ENCODE data around the gene CADM1. TPM values are rescaled to one million over a fixed set of nuclear protein-coding genes. Genes with fewer than 3 reads are reported as not detected.

The CADM1 gene
- total RNA-seq, 2 donors from 2014 or later, result 1.4 to 6.1 TPM

- H3K4me1 ChIP-seq (ENCODE audit: control insufficient read depth in 1 of 2, low read depth in 2 of 2), result peaks cover 0 to 4% of the 10 kb centered on the region in 2 donors
- H3K9me3 ChIP-seq, result no peaks in the 10 kb centered on the region
- DNase-seq (ENCODE audit: low spot score), result no peak
- no peak for ATAC-seq (ENCODE audit: insufficient number of reproducible peaks, low FRiP score, low read depth)
- TF ChIP-seq, protein P1, sequence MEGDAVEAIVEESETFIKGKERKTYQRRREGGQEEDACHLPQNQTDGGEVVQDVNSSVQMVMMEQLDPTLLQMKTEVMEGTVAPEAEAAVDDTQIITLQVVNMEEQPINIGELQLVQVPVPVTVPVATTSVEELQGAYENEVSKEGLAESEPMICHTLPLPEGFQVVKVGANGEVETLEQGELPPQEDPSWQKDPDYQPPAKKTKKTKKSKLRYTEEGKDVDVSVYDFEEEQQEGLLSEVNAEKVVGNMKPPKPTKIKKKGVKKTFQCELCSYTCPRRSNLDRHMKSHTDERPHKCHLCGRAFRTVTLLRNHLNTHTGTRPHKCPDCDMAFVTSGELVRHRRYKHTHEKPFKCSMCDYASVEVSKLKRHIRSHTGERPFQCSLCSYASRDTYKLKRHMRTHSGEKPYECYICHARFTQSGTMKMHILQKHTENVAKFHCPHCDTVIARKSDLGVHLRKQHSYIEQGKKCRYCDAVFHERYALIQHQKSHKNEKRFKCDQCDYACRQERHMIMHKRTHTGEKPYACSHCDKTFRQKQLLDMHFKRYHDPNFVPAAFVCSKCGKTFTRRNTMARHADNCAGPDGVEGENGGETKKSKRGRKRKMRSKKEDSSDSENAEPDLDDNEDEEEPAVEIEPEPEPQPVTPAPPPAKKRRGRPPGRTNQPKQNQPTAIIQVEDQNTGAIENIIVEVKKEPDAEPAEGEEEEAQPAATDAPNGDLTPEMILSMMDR (IDR thresholded peaks at IDR 0.05), result no peak
- no peaks in the 10 kb centered on the region for H3K36me3 ChIP-seq
- H3K4me3 ChIP-seq, result no peak overlapping the region
- no peak overlapping the region for H3K27ac ChIP-seq
- H3K27me3 ChIP-seq (replicated peaks; ENCODE audit: insufficient read depth), result no peaks in the 10 kb centered on the region
These were observed 190.9 kb downstream of the CADM1 start for GRCh38 chr11:115313224-115313838.

DNA sequence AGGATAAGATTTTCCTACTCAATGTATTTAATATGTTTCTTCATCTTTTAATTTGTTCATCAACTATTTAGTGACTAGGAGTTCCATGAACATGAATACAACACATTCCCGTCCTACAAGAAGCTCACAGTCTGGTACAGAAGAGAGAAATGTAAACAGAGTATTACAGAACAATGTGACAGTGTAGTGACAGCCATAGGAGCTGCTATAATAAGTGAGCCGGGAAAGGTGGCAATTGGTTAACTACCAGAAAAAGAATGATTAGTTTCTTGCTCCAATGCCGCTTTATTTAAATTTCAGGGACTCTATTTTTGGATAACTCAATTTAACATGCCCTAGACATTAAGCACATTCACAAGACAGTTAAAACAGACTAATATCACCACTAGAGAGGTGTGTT lies 192.3 kb downstream of the CADM1 start:
- ATAC-seq (ENCODE audit: insufficient number of reproducible peaks, low FRiP score, low read depth) (no peak), DNase-seq (ENCODE audit: low spot score) (no peak)
- H3K27me3 ChIP-seq (replicated peaks; ENCODE audit: insufficient read depth), result no peaks in the 10 kb centered on the region
- TF ChIP-seq, protein P1 (IDR thresholded peaks at IDR 0.05), result no peak
- no peak overlapping the region for H3K27ac ChIP-seq
- H3K4me3 ChIP-seq, result no peak overlapping the region
- H3K4me1 ChIP-seq (ENCODE audit: control insufficient read depth in 1 of 2, low read depth in 2 of 2), result peaks cover 0 to 4% of the 10 kb centered on the region in 2 donors
- H3K36me3 ChIP-seq, result no peaks in the 10 kb centered on the region
- no peaks in the 10 kb centered on the region for H3K9me3 ChIP-seq

GRCh38 chr11:115306689-115307088 lies 197.5 kb downstream of the CADM1 start:
- DNase-seq (ENCODE audit: low spot score), result no peak
- H3K27me3 ChIP-seq (replicated peaks; ENCODE audit: insufficient read depth), result no peaks in the 10 kb centered on the region
- no peak overlapping the region for H3K4me3 ChIP-seq
- no peak for ATAC-seq (ENCODE audit: insufficient number of reproducible peaks, low FRiP score, low read depth)
- TF ChIP-seq, protein P1 (IDR thresholded peaks at IDR 0.05), result no peak
- H3K4me1 ChIP-seq (ENCODE audit: control insufficient read depth in 1 of 2, low read depth in 2 of 2), result peaks cover 0 to 4% of the 10 kb centered on the region in 2 donors
- H3K27ac ChIP-seq, result no peak overlapping the region
- H3K36me3 ChIP-seq, result no peaks in the 10 kb centered on the region
- no peaks in the 10 kb centered on the region for H3K9me3 ChIP-seq

GRCh38 chr11:115304774-115305472 lies 199.3 kb downstream of the CADM1 start:
- H3K4me3 ChIP-seq, result no peak overlapping the region
- no peaks in the 10 kb centered on the region for H3K9me3 ChIP-seq
- ATAC-seq (ENCODE audit: insufficient number of reproducible peaks, low FRiP score, low read depth), result no peak
- no peak for DNase-seq (ENCODE audit: low spot score)
- TF ChIP-seq, protein P1 (IDR thresholded peaks at IDR 0.05), result no peak
- no peaks in the 10 kb centered on the region for H3K27me3 ChIP-seq (replicated peaks; ENCODE audit: insufficient read depth)
- H3K27ac ChIP-seq, result no peak overlapping the region
- peaks cover 0 to 4% of the 10 kb centered on the region in 2 donors for H3K4me1 ChIP-seq (ENCODE audit: control insufficient read depth in 1 of 2, low read depth in 2 of 2)
- no peaks in the 10 kb centered on the region for H3K36me3 ChIP-seq

- ATAC-seq (ENCODE audit: insufficient number of reproducible peaks, low FRiP score, low read depth), result no peak
- no peak overlapping the region for H3K4me3 ChIP-seq
- no peaks in the 10 kb centered on the region for H3K36me3 ChIP-seq
- H3K27ac ChIP-seq, result no peak overlapping the region
- peaks cover 0 to 3% of the 10 kb centered on the region in 2 donors for H3K4me1 ChIP-seq (ENCODE audit: control insufficient read depth in 1 of 2, low read depth in 2 of 2)
- no peaks in the 10 kb centered on the region for H3K9me3 ChIP-seq
- TF ChIP-seq, protein P1 (IDR thresholded peaks at IDR 0.05), result no peak
- no peak for DNase-seq (ENCODE audit: low spot score)
- no peaks in the 10 kb centered on the region for H3K27me3 ChIP-seq (replicated peaks; ENCODE audit: insufficient read depth)
These were observed 200.2 kb downstream of the CADM1 start for GRCh38 chr11:115303929-115304531.
